Activated CD4-positive, alpha-beta memory T cell treated with anti-CD3 and anti-CD28 coated beads for 36 hours (primary cell): ENCODE data around the gene PTPN2. TPM values are rescaled to one million over a fixed set of nuclear protein-coding genes. Genes with fewer than 3 reads are reported as not detected.
A peak's percentile ranks its signal among the peaks of the same experiment; 100 is the strongest.

Source experiments
- CTCF ChIA-PET: fragments of 350-600 bp; sonication (Branson Sonifier 250); formaldehyde crosslinking; loops from one replicate; lab custom pipeline; 2021; ENCODE audit warnings: antibody characterized with exemption, inconsistent platforms; lab: Charles Lee
- POLR2A ChIA-PET: fragments of 350-600 bp; sonication (Branson Sonifier 250); formaldehyde crosslinking; loops from one replicate; lab custom pipeline; 2021; ENCODE audit warnings: antibody characterized with exemption; lab: Charles Lee
- DNase-seq: peaks from one replicate; pipeline ENCODE4 v3.0.0-alpha.2; 2020
- H3K27ac Mint-ChIP-seq: one replicate; pipeline ENCODE4 v1.8.0; 2021; ENCODE audit warnings: mixed read lengths
- H3K27me3 Mint-ChIP-seq: one replicate; pipeline ENCODE4 v1.8.0; 2021; ENCODE audit warnings: mixed read lengths
- H3K36me3 Mint-ChIP-seq: one replicate; pipeline ENCODE4 v1.8.0; 2021; ENCODE audit warnings: mixed read lengths
- H3K4me1 Mint-ChIP-seq: one replicate; pipeline ENCODE4 v1.8.0; 2021; ENCODE audit warnings: low read depth, mixed read lengths
- H3K4me3 Mint-ChIP-seq: one replicate; pipeline ENCODE4 v1.8.0; 2021; ENCODE audit warnings: mild to moderate bottlenecking, mixed read lengths
- H3K9me3 Mint-ChIP-seq: one replicate; pipeline ENCODE4 v1.8.0; 2021; ENCODE audit warnings: mixed read lengths
- intact Hi-C: fragments of 100-400 bp; cut with micrococcal nuclease; formaldehyde crosslinking; loops from one replicate; pipeline ENCODE4 v1.15.1; 2023
- total RNA-seq, 2 experiments: library from RNA; stranded (reverse); gene quantifications; one replicate each; pipeline ENCODE4 v1.2.3, GENCODE V29; 2021

PTPN2 gene
- total RNA-seq, 2 experiments from 2014 or later: 68.8 to 73.3 TPM

- H3K27me3 Mint-ChIP-seq: no peaks in the 10 kb centered on the region
- H3K4me3 Mint-ChIP-seq: no peak overlapping the region
- H3K4me1 Mint-ChIP-seq: peaks cover 11% of the 10 kb centered on the region
- no peak for DNase-seq
- no peaks in the 10 kb centered on the region for H3K9me3 Mint-ChIP-seq
- no peaks in the 10 kb centered on the region for H3K36me3 Mint-ChIP-seq
- POLR2A ChIA-PET: no interaction called here
- CTCF ChIA-PET: no interaction called here
- intact Hi-C loops: no loop called here
- H3K27ac Mint-ChIP-seq: no peak overlapping the region
Observed at GRCh38 chr18:12750715-12751502, 133.1 kb downstream of the PTPN2 start.

- DNase-seq: peak; percentile 44
- ChIA-PET POLR2A (no interaction called here), CTCF (interaction anchor here (0.9 to 1.2 kb wide), 2 partner anchors 11 to 184 kb away, joined by 5 to 6 read pairs; no protein-coding TSS in a partner anchor)
- H3K27me3 Mint-ChIP-seq: no peaks in the 10 kb centered on the region
- no peaks in the 10 kb centered on the region for H3K36me3 Mint-ChIP-seq
- H3K9me3 Mint-ChIP-seq: no peaks in the 10 kb centered on the region
- peaks cover 11% of the 10 kb centered on the region for H3K4me1 Mint-ChIP-seq
- no peak overlapping the region for H3K27ac Mint-ChIP-seq
- intact Hi-C loops: no loop called here
- no peak overlapping the region for H3K4me3 Mint-ChIP-seq
Observed at GRCh38 chr18:12750076-12750714, 133.8 kb downstream of the PTPN2 start.

DNA sequence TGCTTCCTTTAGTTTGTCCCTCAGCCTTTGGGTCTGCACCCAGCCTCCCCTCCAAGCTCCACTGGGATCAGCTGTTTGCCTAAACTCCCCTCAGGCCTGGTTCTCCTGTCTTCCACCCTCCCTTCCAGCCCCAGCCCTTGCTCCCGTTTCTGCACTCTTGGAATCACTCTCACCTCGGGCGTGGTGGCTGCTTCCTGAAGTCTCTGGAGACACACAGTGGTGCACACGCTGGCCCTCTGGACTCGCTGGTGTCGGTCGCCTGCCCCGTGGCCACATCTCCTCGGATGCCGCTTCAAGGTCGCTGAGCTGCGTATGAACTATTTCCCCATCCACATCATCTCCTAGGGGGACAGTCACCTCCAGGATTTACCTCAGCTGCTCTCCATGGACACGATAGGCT is 134.9 kb downstream of the PTPN2 start:
- ChIA-PET POLR2A (no interaction called here), CTCF (interaction anchor here (0.9 to 2.0 kb wide), 3 partner anchors 12 to 185 kb away, joined by 3 to 7 read pairs (median 5); no protein-coding TSS in a partner anchor)
- Mint-ChIP-seq H3K9me3 (no peaks in the 10 kb centered on the region), H3K27ac (no peak overlapping the region), H3K4me1 (peaks cover 11% of the 10 kb centered on the region), H3K27me3 (no peaks in the 10 kb centered on the region), H3K36me3 (no peaks in the 10 kb centered on the region), H3K4me3 (no peak overlapping the region)
- intact Hi-C loops: no loop called here
- no peak for DNase-seq

GRCh38 chr18:12748671-12749070 is 135.4 kb downstream of the PTPN2 start:
- no peak overlapping the region for H3K27ac Mint-ChIP-seq
- intact Hi-C loops: no loop called here
- no peak for DNase-seq
- H3K4me3 Mint-ChIP-seq: no peak overlapping the region
- H3K9me3 Mint-ChIP-seq: no peaks in the 10 kb centered on the region
- CTCF ChIA-PET: interaction anchor here (0.9 to 2.0 kb wide), 2 partner anchors 145 to 186 kb away, joined by 3 to 7 read pairs; no protein-coding TSS in a partner anchor
- POLR2A ChIA-PET: interaction anchor here (0.6 kb wide), 1 partner anchor 229 kb away, joined by 3 read pairs; no protein-coding TSS in a partner anchor
- no peaks in the 10 kb centered on the region for H3K36me3 Mint-ChIP-seq
- H3K27me3 Mint-ChIP-seq: no peaks in the 10 kb centered on the region
- peaks cover 11% of the 10 kb centered on the region for H3K4me1 Mint-ChIP-seq

DNA sequence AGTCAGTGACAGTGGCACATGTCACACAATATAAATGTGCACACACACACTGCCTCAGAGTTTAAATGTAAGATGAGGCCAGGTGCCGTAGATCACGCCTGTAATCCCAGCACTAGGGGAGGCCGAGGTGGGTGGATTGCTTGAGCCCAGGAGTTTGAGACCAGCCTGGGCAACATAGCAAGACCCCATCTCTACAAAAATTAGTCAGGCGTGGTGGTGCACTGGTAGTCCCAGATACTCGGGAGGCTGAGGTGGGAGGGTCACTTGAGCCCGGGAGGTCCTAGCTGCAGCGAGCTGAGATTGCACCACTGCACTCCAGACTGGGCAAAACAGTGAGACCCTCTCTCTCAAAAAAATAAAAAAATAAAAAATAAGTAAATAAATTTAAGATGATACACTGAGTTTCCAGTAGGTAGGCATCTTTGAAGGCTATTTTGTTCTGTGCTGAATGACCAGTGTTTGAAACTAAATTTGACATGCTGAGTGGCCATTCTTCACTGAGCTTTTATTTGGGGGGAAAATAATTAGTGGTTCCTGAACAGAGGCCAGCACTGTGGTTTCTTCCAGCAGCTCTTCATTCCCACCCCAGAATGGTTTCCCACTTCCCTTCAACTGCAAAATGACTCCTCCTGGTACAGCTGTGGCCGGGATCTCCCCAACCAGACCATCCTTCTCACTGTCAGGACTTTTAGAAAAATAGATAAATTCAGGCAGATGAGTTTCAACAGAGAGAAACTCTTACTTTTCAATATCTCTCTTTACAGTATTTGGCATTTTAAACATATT is 136.3 kb downstream of the PTPN2 start:
- DNase-seq: no peak
- no peaks in the 10 kb centered on the region for H3K9me3 Mint-ChIP-seq
- peaks cover 11% of the 10 kb centered on the region for H3K4me1 Mint-ChIP-seq
- ChIA-PET POLR2A (no interaction called here), CTCF (interaction anchor here (0.9 to 2.0 kb wide), 4 partner anchors 27 to 262 kb away, joined by 3 to 7 read pairs (median 4); no protein-coding TSS in a partner anchor)
- no peak overlapping the region for H3K4me3 Mint-ChIP-seq
- intact Hi-C loops: no loop called here
- no peaks in the 10 kb centered on the region for H3K27me3 Mint-ChIP-seq
- no peak overlapping the region for H3K27ac Mint-ChIP-seq
- no peaks in the 10 kb centered on the region for H3K36me3 Mint-ChIP-seq

DNA sequence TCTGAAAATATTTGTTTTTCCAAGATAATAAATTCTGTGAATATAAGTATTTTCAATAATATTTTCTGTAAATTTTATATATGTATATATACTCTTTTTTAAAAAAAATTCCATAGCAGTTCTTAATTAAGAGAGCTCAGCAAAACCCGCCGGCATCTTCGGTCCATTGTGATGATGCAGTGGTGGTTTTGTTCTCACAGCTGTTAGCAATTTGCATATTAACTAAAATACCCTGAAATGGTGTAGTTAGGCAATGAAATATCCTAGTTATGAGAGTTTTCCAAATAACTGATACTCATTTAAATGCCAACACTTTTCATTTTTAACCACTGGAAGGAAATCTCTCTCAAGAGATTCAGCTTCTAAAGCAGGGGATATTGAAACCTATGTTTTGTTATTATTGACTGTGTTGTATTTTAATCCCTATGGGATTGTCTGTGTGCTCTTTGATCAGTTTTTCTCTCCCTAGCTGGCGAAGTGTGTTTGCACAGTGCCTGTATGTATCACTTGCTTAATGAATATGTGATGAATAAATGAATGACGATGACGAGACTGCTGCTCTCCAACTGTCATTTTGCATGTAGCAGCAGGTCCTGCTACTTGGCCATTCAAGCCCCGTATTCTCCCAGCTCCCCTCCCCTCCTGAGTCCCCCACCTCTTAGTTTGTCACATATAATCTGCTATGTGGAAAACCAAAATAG is 138.8 kb downstream of the PTPN2 start:
- POLR2A ChIA-PET: no interaction called here
- H3K9me3 Mint-ChIP-seq: no peaks in the 10 kb centered on the region
- intact Hi-C loops: no loop called here

DNA sequence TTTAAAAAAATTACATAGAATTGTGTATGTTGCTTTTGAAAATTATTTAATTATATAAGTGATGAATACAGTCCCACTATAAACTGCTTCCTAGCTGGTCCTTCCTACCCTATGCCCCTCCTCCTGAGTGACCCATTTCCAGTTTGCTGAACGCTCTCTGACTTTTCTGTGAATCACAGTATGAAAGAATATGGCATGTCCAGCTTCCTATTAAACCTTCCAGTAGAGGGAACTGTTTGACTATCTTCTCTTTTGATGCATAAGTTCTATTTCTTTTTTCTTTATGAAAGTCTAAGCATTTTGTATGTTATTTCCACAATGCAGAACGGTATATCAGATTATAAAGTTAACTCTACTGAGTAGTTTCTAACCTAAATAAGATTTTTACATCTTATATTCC is 139.9 kb downstream of the PTPN2 start:
- intact Hi-C loops: loop anchor here (1.0 kb wide), 2 partner anchors 149 to 190 kb away; no protein-coding TSS in a partner anchor
- Mint-ChIP-seq H3K4me3 (no peak overlapping the region), H3K27me3 (no peaks in the 10 kb centered on the region), H3K36me3 (no peaks in the 10 kb centered on the region), H3K27ac (no peak overlapping the region), H3K9me3 (no peaks in the 10 kb centered on the region), H3K4me1 (peaks cover 4% of the 10 kb centered on the region)
- CTCF ChIA-PET: interaction anchor here (0.6 to 4.5 kb wide), 12 partner anchors 17 to 381 kb away, joined by 3 to 51 read pairs (median 4); partner anchors contain the start of gene PTPN2
- DNase-seq: no peak
- POLR2A ChIA-PET: interaction anchor here (1.0 kb wide), 1 partner anchor 139 kb away, joined by 4 read pairs; no protein-coding TSS in a partner anchor

More for the DNA sequence above, 138.8 kb downstream of the PTPN2 start:
- DNase-seq: no peak
- Mint-ChIP-seq H3K4me1 (peaks cover 10% of the 10 kb centered on the region), H3K27ac (no peak overlapping the region), H3K4me3 (no peak overlapping the region), H3K36me3 (no peaks in the 10 kb centered on the region), H3K27me3 (no peaks in the 10 kb centered on the region)
- CTCF ChIA-PET: interaction anchor here (0.6 to 4.5 kb wide), 9 partner anchors 18 to 415 kb away, joined by 3 to 51 read pairs (median 6); partner anchors contain the start of gene PTPN2

- no peak overlapping the region for H3K4me3 Mint-ChIP-seq
- ChIA-PET POLR2A (no interaction called here), CTCF (interaction anchor here (2.3 to 4.5 kb wide), 4 partner anchors 16 to 193 kb away, joined by 7 to 51 read pairs (median 17); partner anchors contain the start of gene PTPN2)
- no peaks in the 10 kb centered on the region for H3K36me3 Mint-ChIP-seq
- no peaks in the 10 kb centered on the region for H3K9me3 Mint-ChIP-seq
- intact Hi-C loops: no loop called here
- H3K4me1 Mint-ChIP-seq: peaks cover 4% of the 10 kb centered on the region
- no peak overlapping the region for H3K27ac Mint-ChIP-seq
- DNase-seq: no peak
- no peaks in the 10 kb centered on the region for H3K27me3 Mint-ChIP-seq
Observed at GRCh38 chr18:12742453-12742852, 141.6 kb downstream of the PTPN2 start.

Other genes with a start within 250 kb of the PTPN2 start
- 1 to 10 TPM; 5.1 to 7.2 TPM for gene SPIRE1, start 226.1 kb downstream of the PTPN2 start, total RNA-seq
- gene CEP76, start 181.5 kb downstream of the PTPN2 start, total RNA-seq: 10 to 100 TPM; 14.4 to 15.0 TPM
- gene PSMG2, start 181.2 kb downstream of the PTPN2 start, total RNA-seq: 100 to 1,000 TPM; 112 to 119 TPM
- gene SEH1L, start 63.8 kb upstream of the PTPN2 start, total RNA-seq: 10 to 100 TPM; 90.3 to 92.5 TPM
- 10 to 100 TPM; 31.0 to 34.0 TPM for gene CEP192, start 107.1 kb upstream of the PTPN2 start, total RNA-seq